Muscle layer of colon (tissue), 2 donors: Measurements from ENCODE around the gene CLDN10.

ENCODE experiments used
- H3K27ac ChIP-seq: one replicate; pipeline ENCODE4 v1.7.0; 2013; ENCODE audit warnings: low read depth, mild to moderate bottlenecking, low read length, moderate library complexity
- H3K27me3 ChIP-seq, 2 donors: one replicate each; pipeline ENCODE4 v1.7.0; 2013; ENCODE audit warnings: low read length in 2 of 2, mild to moderate bottlenecking in 2 of 2; ENCODE audit not compliant: insufficient read depth in 2 of 2, control insufficient read depth in 1 of 2
- H3K36me3 ChIP-seq: one replicate; pipeline ENCODE4 v1.7.0; 2013; ENCODE audit warnings: mild to moderate bottlenecking, low read length; ENCODE audit not compliant: insufficient read depth
- H3K4me1 ChIP-seq: one replicate; pipeline ENCODE4 v1.7.0; 2013; ENCODE audit warnings: mild to moderate bottlenecking, low read length; ENCODE audit not compliant: insufficient read depth
- H3K4me3 ChIP-seq, 2 donors: one replicate each; pipeline ENCODE4 v1.7.0; 2013; ENCODE audit warnings: low read length in 2 of 2, low read depth in 1 of 2, mild to moderate bottlenecking in 1 of 2, moderate library complexity in 1 of 2
- H3K9ac ChIP-seq: one replicate; pipeline ENCODE4 v1.7.0; 2013; ENCODE audit warnings: low read length
- H3K9me3 ChIP-seq: one replicate; pipeline ENCODE4 v1.7.0; 2013; ENCODE audit warnings: mild to moderate bottlenecking, low read length
- donor health status: abdominal sarcoma.
- donor health status: Adenocarcinoma of cecum.

CLDN10 gene

DNA sequence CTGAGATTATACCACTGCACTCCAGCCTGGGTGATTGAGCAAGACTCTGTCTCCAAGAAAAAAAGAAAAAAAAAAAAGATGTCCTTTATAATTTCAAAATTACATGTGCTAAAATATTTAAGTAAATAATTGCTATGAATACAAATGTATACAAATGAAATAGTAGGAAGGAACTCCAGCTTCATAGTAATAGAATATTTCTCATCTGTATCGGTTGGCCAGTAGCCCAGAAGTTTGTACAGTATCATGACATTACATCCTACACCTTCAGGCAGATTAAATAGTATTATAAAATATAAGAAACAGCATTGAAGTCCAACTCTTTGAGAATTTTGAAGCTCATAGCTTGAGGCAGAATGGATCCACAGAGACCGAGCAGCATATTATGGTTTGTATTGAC lies 36.5 kb upstream of the CLDN10 start:
- Histone ChIP-seq H3K4me3 (no peak overlapping the region), H3K36me3 (no peaks in the 10 kb centered on the region), H3K9ac (no peak overlapping the region), H3K27me3 (no peaks in the 10 kb centered on the region), H3K9me3 (no peaks in the 10 kb centered on the region), H3K27ac (no peak overlapping the region), H3K4me1 (no peaks in the 10 kb centered on the region)

GRCh38 chr13:95516492-95516891 lies 36.0 kb upstream of the CLDN10 start:
- Histone ChIP-seq H3K4me1 (no peaks in the 10 kb centered on the region), H3K27me3 (no peaks in the 10 kb centered on the region), H3K9ac (no peak overlapping the region), H3K9me3 (no peaks in the 10 kb centered on the region), H3K27ac (no peak overlapping the region), H3K4me3 (no peak overlapping the region), H3K36me3 (no peaks in the 10 kb centered on the region)

DNA sequence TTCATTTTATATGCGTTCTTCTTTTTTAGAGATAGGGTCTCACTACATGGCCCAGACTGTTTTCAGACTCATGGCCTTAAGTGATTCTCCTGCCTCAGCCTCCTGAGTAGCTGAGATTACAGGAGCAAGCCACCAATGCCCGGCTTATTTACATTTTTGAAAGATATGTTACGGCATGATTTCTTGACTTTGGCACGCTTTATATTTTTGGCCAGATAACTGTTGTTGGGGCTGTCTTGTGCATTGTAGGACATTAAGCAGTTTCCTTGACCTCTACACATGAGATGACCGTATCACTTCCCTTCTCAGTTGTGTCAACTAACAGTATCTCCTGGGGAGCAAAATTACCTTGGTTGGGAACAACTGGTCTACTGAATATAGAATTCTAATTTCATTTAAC lies 28.9 kb upstream of the CLDN10 start:
- Histone ChIP-seq H3K4me1 (no peaks in the 10 kb centered on the region), H3K9ac (no peak overlapping the region), H3K27ac (no peak overlapping the region), H3K36me3 (no peaks in the 10 kb centered on the region), H3K9me3 (no peaks in the 10 kb centered on the region), H3K4me3 (no peak overlapping the region), H3K27me3 (no peaks in the 10 kb centered on the region)

GRCh38 chr13:95524264-95524901 lies 28.1 kb upstream of the CLDN10 start:
- Histone ChIP-seq H3K4me1 (no peaks in the 10 kb centered on the region), H3K9ac (no peak overlapping the region), H3K9me3 (no peaks in the 10 kb centered on the region), H3K36me3 (no peaks in the 10 kb centered on the region), H3K27me3 (no peaks in the 10 kb centered on the region), H3K27ac (no peak overlapping the region), H3K4me3 (no peak overlapping the region)

- Histone ChIP-seq H3K4me1 (no peaks in the 10 kb centered on the region), H3K36me3 (no peaks in the 10 kb centered on the region), H3K27me3 (no peaks in the 10 kb centered on the region), H3K9me3 (no peaks in the 10 kb centered on the region), H3K9ac (no peak overlapping the region), H3K27ac (no peak overlapping the region), H3K4me3 (no peak overlapping the region)
These were observed 24.6 kb upstream of the CLDN10 start for GRCh38 chr13:95527955-95528354.

- Histone ChIP-seq H3K4me1 (no peaks in the 10 kb centered on the region), H3K27me3 (no peaks in the 10 kb centered on the region), H3K27ac (no peak overlapping the region), H3K9ac (no peak overlapping the region), H3K36me3 (no peaks in the 10 kb centered on the region), H3K9me3 (no peaks in the 10 kb centered on the region), H3K4me3 (no peak overlapping the region)
These were observed 22.3 kb upstream of the CLDN10 start for GRCh38 chr13:95530178-95530577.

GRCh38 chr13:95533545-95534160 lies 18.9 kb upstream of the CLDN10 start:
- no peaks in the 10 kb centered on the region for H3K36me3 ChIP-seq
- no peaks in the 10 kb centered on the region for H3K4me1 ChIP-seq
- H3K27me3 ChIP-seq, result no peaks in the 10 kb centered on the region
- H3K4me3 ChIP-seq, result no peak overlapping the region
- H3K9ac ChIP-seq, result no peak overlapping the region
- no peaks in the 10 kb centered on the region for H3K9me3 ChIP-seq
- no peak overlapping the region for H3K27ac ChIP-seq

GRCh38 chr13:95535243-95535642 lies 17.3 kb upstream of the CLDN10 start:
- Histone ChIP-seq H3K27ac (no peak overlapping the region), H3K4me1 (no peaks in the 10 kb centered on the region), H3K9me3 (no peaks in the 10 kb centered on the region), H3K4me3 (no peak overlapping the region), H3K27me3 (no peaks in the 10 kb centered on the region), H3K36me3 (no peaks in the 10 kb centered on the region), H3K9ac (no peak overlapping the region)

DNA sequence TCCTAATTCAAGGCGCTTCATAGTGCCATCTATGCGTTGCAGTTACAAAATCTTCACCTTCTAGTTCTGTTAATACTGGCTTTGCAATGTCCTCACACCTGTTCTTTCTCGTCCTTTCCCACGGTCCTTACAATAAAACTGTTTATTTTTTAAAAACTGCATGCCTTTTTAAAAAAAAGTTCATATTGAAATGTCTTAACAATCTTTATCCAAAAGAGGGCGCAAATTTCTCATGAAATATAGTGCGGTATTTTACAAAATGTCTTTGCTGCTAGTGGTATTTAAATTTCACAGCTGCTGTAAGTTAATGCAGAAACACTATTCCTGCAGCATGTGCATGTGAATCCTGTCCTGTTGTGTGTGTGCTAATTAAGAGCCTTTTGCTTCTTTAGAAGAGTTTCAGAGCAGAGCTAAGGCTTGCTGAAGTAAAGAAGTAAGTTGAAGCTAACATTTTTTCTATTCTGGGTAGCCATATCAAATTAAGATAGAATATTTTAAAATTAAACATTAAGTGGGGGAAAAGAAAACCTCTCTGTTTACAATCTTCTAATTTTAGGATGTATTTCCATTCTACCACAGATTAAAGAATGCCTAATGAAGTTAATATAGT lies 15.8 kb upstream of the CLDN10 start:
- no peaks in the 10 kb centered on the region for H3K4me1 ChIP-seq
- H3K9ac ChIP-seq, result no peak overlapping the region
- no peaks in the 10 kb centered on the region for H3K36me3 ChIP-seq
- no peaks in the 10 kb centered on the region for H3K27me3 ChIP-seq
- no peaks in the 10 kb centered on the region for H3K9me3 ChIP-seq
- H3K4me3 ChIP-seq, result no peak overlapping the region
- no peak overlapping the region for H3K27ac ChIP-seq

DNA sequence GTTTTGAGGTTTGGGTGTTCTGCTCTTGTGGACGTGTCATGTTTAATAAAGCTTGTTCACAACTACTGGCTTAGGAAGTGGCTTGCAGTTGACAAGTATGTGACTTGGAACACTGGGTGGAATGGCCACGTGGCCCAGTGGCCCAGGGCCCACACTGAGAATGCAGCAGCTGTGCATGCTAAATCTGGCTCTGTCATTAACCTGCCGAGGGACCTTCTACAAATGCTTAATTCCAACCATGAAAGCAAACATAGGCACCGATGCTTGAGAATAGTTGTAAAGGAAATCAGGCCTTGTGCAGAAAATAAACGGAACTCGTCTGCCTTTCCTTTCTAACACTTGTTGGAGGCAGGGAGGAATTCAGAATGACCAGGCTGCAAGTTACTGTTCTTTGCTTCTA lies 11.6 kb upstream of the CLDN10 start:
- Histone ChIP-seq H3K27ac (no peak overlapping the region), H3K27me3 (no peaks in the 10 kb centered on the region), H3K36me3 (no peaks in the 10 kb centered on the region), H3K9me3 (no peaks in the 10 kb centered on the region), H3K4me1 (no peaks in the 10 kb centered on the region), H3K9ac (no peak overlapping the region), H3K4me3 (no peak overlapping the region)

GRCh38 chr13:95541308-95541707 lies 11.2 kb upstream of the CLDN10 start:
- Histone ChIP-seq H3K27me3 (no peaks in the 10 kb centered on the region), H3K9me3 (no peaks in the 10 kb centered on the region), H3K36me3 (no peaks in the 10 kb centered on the region), H3K4me1 (no peaks in the 10 kb centered on the region), H3K9ac (no peak overlapping the region), H3K27ac (no peak overlapping the region), H3K4me3 (no peak overlapping the region)
